Caco-2 (cell line): ENCODE measurements around the gene CREB3L2. TPM values are rescaled to one million over a fixed set of nuclear protein-coding genes. Genes with fewer than 3 reads are reported as not detected.

Source experiments
- BruUV-seq: library from RNA; stranded (reverse); fragments of 400-500 nt; replicated peaks from 2 replicates; lab custom pipeline; 2021; lab: Mats Ljungman, UMichigan
- CTCF ChIA-PET: fragments of 300-600 bp; sonication (Branson Sonifier 250); formaldehyde crosslinking; loops from one replicate; lab custom pipeline; 2022; ENCODE audit warnings: antibody characterized with exemption; lab: Charles Lee
- POLR2A ChIA-PET: fragments of 300-600 bp; sonication (Branson Sonifier 250); formaldehyde crosslinking; loops from one replicate; lab custom pipeline; 2022; ENCODE audit warnings: antibody characterized with exemption; lab: Charles Lee
- DNase-seq, 2 experiments: peaks; one replicate each; pipeline versions ENCODE4 v3.0.0 to v3.0.0-alpha.2; 2020 to 2022
- H3K27me3 ChIP-seq: replicated peaks from 2 replicates; pipeline ENCODE4 v1.6.0; 2011; ENCODE audit warnings: low read length; ENCODE audit not compliant: control insufficient read depth, insufficient read depth
- H3K36me3 ChIP-seq: 2 replicates; pipeline ENCODE4 v1.5.1; 2011; ENCODE audit warnings: low read length; ENCODE audit not compliant: control insufficient read depth, insufficient read depth
- H3K4me1 ChIP-seq: fragments of 250-450 bp; sonication (Bioruptor Pico); 2 replicates; pipeline ENCODE4 v1.5.1; 2020; ENCODE audit warnings: mild to moderate bottlenecking
- H3K4me3 ChIP-seq: 2 replicates; pipeline ENCODE4 v1.5.1; 2011; ENCODE audit warnings: low read depth, mild to moderate bottlenecking, control low read depth, low read length
- H3K9me3 ChIP-seq: fragments of 250-450 bp; sonication (Bioruptor Pico); 2 replicates; pipeline ENCODE4 v1.5.1; 2020; ENCODE audit warnings: mild to moderate bottlenecking, moderate library complexity
- H3K27ac Mint-ChIP-seq: one replicate; pipeline ENCODE4 v1.8.0; 2022; ENCODE audit warnings: mixed read lengths; ENCODE audit not compliant: unreplicated experiment
- H3K27me3 Mint-ChIP-seq: one replicate; pipeline ENCODE4 v1.8.0; 2022; ENCODE audit warnings: mixed read lengths; ENCODE audit not compliant: insufficient read depth, unreplicated experiment
- H3K36me3 Mint-ChIP-seq: one replicate; pipeline ENCODE4 v1.8.0; 2022; ENCODE audit warnings: mild to moderate bottlenecking, mixed read lengths; ENCODE audit not compliant: insufficient read depth, unreplicated experiment
- H3K4me1 Mint-ChIP-seq: one replicate; pipeline ENCODE4 v1.8.0; 2022; ENCODE audit warnings: low read depth, mixed read lengths; ENCODE audit not compliant: unreplicated experiment
- H3K4me3 Mint-ChIP-seq: one replicate; pipeline ENCODE4 v1.8.0; 2022; ENCODE audit warnings: mild to moderate bottlenecking, moderate library complexity, mixed read lengths; ENCODE audit not compliant: unreplicated experiment
- H3K9me3 Mint-ChIP-seq: one replicate; pipeline ENCODE4 v1.8.0; 2022; ENCODE audit warnings: mixed read lengths; ENCODE audit not compliant: unreplicated experiment
- CTCF ChIP-seq, 2 experiments: fragments of 200-600 bp in 1 of 2; IDR thresholded peaks; 1 replicate in 1 of 2; 2 replicates in 1 of 2; pipeline versions ENCODE4 v1.5.1 to v1.8.0; 2011 to 2022; ENCODE audit warnings: antibody characterized with exemption in 1 of 2, control low read depth in 1 of 2, inconsistent platforms in 1 of 2, low read depth in 1 of 2, low read length in 1 of 2, mild to moderate bottlenecking in 1 of 2, moderate library complexity in 1 of 2; ENCODE audit not compliant: insufficient read depth in 1 of 2, severe bottlenecking in 1 of 2, unreplicated experiment in 1 of 2
- intact Hi-C: fragments of 100-400 bp; cut with micrococcal nuclease; formaldehyde crosslinking; loops from one replicate; pipeline ENCODE4 v1.10.0; 2022; ENCODE audit not compliant: unreplicated experiment
- total RNA-seq: library from RNA; stranded (reverse); gene quantifications from 2 replicates; pipeline ENCODE4 v1.2.3, GENCODE V29; 2022

CREB3L2 gene
- total RNA-seq, 1 experiment from 2014 or later, result 123 TPM

GRCh38 chr7:137862964-137863363, 138.9 kb downstream of the CREB3L2 start:
- H3K27me3 Mint-ChIP-seq, result no peaks in the 10 kb centered on the region
- H3K27ac Mint-ChIP-seq, result no peak overlapping the region
- ChIA-PET POLR2A (no interaction called here), CTCF (no interaction called here)
- intact Hi-C loops, result no loop called here
- H3K4me1 Mint-ChIP-seq, result no peaks in the 10 kb centered on the region
- Histone ChIP-seq H3K27me3 (no peaks in the 10 kb centered on the region), H3K36me3 (peaks cover 10% of the 10 kb centered on the region), H3K9me3 (peaks cover 12% of the 10 kb centered on the region), H3K4me1 (no peaks in the 10 kb centered on the region), H3K4me3 (no peak overlapping the region)
- no peak for TF ChIP-seq CTCF (IDR thresholded peaks at IDR 0.05; ENCODE audit: insufficient read depth in 1 of 2, low read depth in 1 of 2, low read length in 1 of 2, severe bottlenecking in 1 of 2, unreplicated experiment in 1 of 2)
- DNase-seq, result no peak
- BruUV-seq, result no TSS peak
- peaks cover 33% of the 10 kb centered on the region for H3K9me3 Mint-ChIP-seq
- H3K36me3 Mint-ChIP-seq, result peaks cover 61% of the 10 kb centered on the region
- H3K4me3 Mint-ChIP-seq, result no peak overlapping the region

GRCh38 chr7:137862358-137862757, 139.5 kb downstream of the CREB3L2 start:
- Mint-ChIP-seq H3K9me3 (peaks cover 27% of the 10 kb centered on the region), H3K36me3 (peaks cover 55% of the 10 kb centered on the region), H3K4me3 (no peak overlapping the region), H3K27ac (no peak overlapping the region), H3K27me3 (no peaks in the 10 kb centered on the region), H3K4me1 (no peaks in the 10 kb centered on the region)
- intact Hi-C loops, result no loop called here
- ChIA-PET CTCF (no interaction called here), POLR2A (no interaction called here)
- Histone ChIP-seq H3K36me3 (peaks cover 8% of the 10 kb centered on the region), H3K4me1 (no peaks in the 10 kb centered on the region), H3K4me3 (no peak overlapping the region), H3K9me3 (peaks cover 12% of the 10 kb centered on the region), H3K27me3 (no peaks in the 10 kb centered on the region)
- TF ChIP-seq CTCF (IDR thresholded peaks at IDR 0.05; ENCODE audit: insufficient read depth in 1 of 2, low read depth in 1 of 2, low read length in 1 of 2, severe bottlenecking in 1 of 2, unreplicated experiment in 1 of 2), result no peak
- no peak for DNase-seq
- no TSS peak for BruUV-seq

GRCh38 chr7:137860542-137860941, 141.3 kb downstream of the CREB3L2 start:
- Mint-ChIP-seq H3K4me3 (no peak overlapping the region), H3K9me3 (peaks cover 10% of the 10 kb centered on the region), H3K36me3 (peaks cover 38% of the 10 kb centered on the region), H3K27me3 (no peaks in the 10 kb centered on the region), H3K27ac (no peak overlapping the region), H3K4me1 (no peaks in the 10 kb centered on the region)
- Histone ChIP-seq H3K4me3 (no peak overlapping the region), H3K36me3 (peaks cover 6% of the 10 kb centered on the region), H3K4me1 (no peaks in the 10 kb centered on the region), H3K9me3 (peaks cover 2% of the 10 kb centered on the region), H3K27me3 (no peaks in the 10 kb centered on the region)
- POLR2A ChIA-PET, result no interaction called here
- no TSS peak for BruUV-seq
- intact Hi-C loops, result no loop called here
- CTCF ChIA-PET, result no interaction called here
- no peak for DNase-seq
- TF ChIP-seq CTCF (IDR thresholded peaks at IDR 0.05; ENCODE audit: insufficient read depth in 1 of 2, low read depth in 1 of 2, low read length in 1 of 2, severe bottlenecking in 1 of 2, unreplicated experiment in 1 of 2), result no peak
